Heart left ventricle (tissue), 16 donors: ENCODE data around the gene EID3. TPM values are rescaled to one million over a fixed set of nuclear protein-coding genes. Genes with fewer than 3 reads are reported as not detected.
A peak's percentile ranks its signal among the peaks of the same experiment; 100 is the strongest.

Experiments used
- ATAC-seq, 4 donors: fragments of 200-7000 bp; cut with Tn5 transposase; one replicate each; pipeline ENCODE4 v1.9.1; 2020 to 2022; ENCODE audit warnings: moderate library complexity in 4 of 4, mild to moderate bottlenecking in 3 of 4, moderate number of reproducible peaks in 1 of 4
- DNase-seq, 5 donors: peaks; one replicate each; pipeline ENCODE4 v3.0.0-alpha.2; 2020
- H3K27ac ChIP-seq, 12 donors: fragments of 200-600 bp; sonication (generic) in 4 of 12; one replicate each; pipeline versions ENCODE4 v1.5.0 to v1.8.0; 2016 to 2022; ENCODE audit warnings: mild to moderate bottlenecking in 2 of 12
- H3K27me3 ChIP-seq, 9 donors: fragments of 200-600 bp; sonication (generic) in 2 of 9; one replicate each; pipeline versions ENCODE4 v1.5.1 to v1.8.0; 2016 to 2022; ENCODE audit warnings: mild to moderate bottlenecking in 3 of 9
- H3K36me3 ChIP-seq, 9 donors: fragments of 200-600 bp; sonication (generic) in 2 of 9; one replicate each; pipeline versions ENCODE4 v1.5.0 to v1.8.0; 2018 to 2022; ENCODE audit warnings: mild to moderate bottlenecking in 2 of 9
- H3K4me1 ChIP-seq, 12 donors: fragments of 200-600 bp; sonication (generic) in 4 of 12; one replicate each; pipeline versions ENCODE4 v1.5.0 to v1.8.0; 2016 to 2022; ENCODE audit warnings: mild to moderate bottlenecking in 3 of 12
- H3K4me3 ChIP-seq, 12 donors: fragments of 200-600 bp; sonication (generic) in 4 of 12; one replicate each; pipeline versions ENCODE4 v1.5.0 to v1.8.0; 2017 to 2022; ENCODE audit warnings: mild to moderate bottlenecking in 9 of 12, moderate library complexity in 4 of 12
- H3K9me3 ChIP-seq, 12 donors: fragments of 200-600 bp; sonication (generic) in 4 of 12; one replicate each; pipeline versions ENCODE4 v1.5.0 to v1.8.0; 2016 to 2022; ENCODE audit warnings: mild to moderate bottlenecking in 1 of 12
- CTCF ChIP-seq, 12 donors: fragments of 200-600 bp; sonication (generic) in 4 of 12; IDR thresholded peaks; one replicate each; pipeline versions ENCODE4 v1.5.0 to v1.8.0; 2018 to 2022; ENCODE audit warnings: antibody characterized with exemption in 12 of 12, mild to moderate bottlenecking in 5 of 12
- POLR2A ChIP-seq, 2 donors: fragments of 450-650 bp; IDR thresholded peaks; one replicate each; pipeline ENCODE4 v1.6.1; 2017; ENCODE audit warnings: antibody characterized with exemption in 2 of 2, mild to moderate bottlenecking in 2 of 2, moderate library complexity in 2 of 2
- WGBS, 4 donors: extraction: QIAGEN DNeasy Blood & Tissue Kit in 2 of 4; methylation state at CpG; one replicate each; pipeline versions ENCODE4 v1.1.5 to v1.1.7; 2013 to 2018; 5-methylcytosine and 5-hydroxymethylcytosine counted together
- intact Hi-C, 10 donors: fragments of 100-400 bp; cut with DNase I; formaldehyde crosslinking; loops; one replicate each; pipeline versions ENCODE4 v1.11.1 to v1.14.2; 2022
- polyA plus RNA-seq, 2 donors: library from polyadenylated mRNA; stranded (reverse); fragments of 200-250 nt; gene quantifications; one replicate each; pipeline ENCODE4 v1.2.3, GENCODE V29; 2013
- total RNA-seq, 9 donors: library from RNA; depleted of rRNA in 2 of 9; stranded (reverse); fragments of >200 nt in 2 of 9; fragmentation: NEBNext Ultra II Directional in 3 of 9; extraction: Animal tissue kit (Norgen Biotek cat#: 25700) in 3 of 9; gene quantifications; one replicate each; pipeline versions ENCODE4 v1.1.0 to v1.2.4, GENCODE V29; 2016 to 2023
- donor health status: ischemic (EF 13 %, LVEDD 7.1; RV severe dilation, severe dysfunction).
- donor health status: healthy with polysubstance abuse.
- donor health status: DM: no; HTN: yes; CAD: no.
- donor health status: DM: no; HTN: no; CAD: no.
- donor health status: ischemic (EF 25% LVEDD 6.9; RV normal size, moderate dysfunction).
- donor health status: ischemic (EF 25% LVEDD 5.7; RV mildly dilated, moderate dysfunction).
- donor health status: healthy.
- donor health status: DM: yes; HTN: yes; CAD: no.
- donor health status: ischemic (EF 35%, LVEDD 5.7; RV mildly dilated, moderate dysfunction).
- donor health status: nonischemic (EF 11% LVEDD 7.7; RV severe dilation, severe dysfunction).
- donor health status: DM: yes; HTN: yes; CAD: no.
- donor health status: PGD.
- donor health status: ischemic (EF 29% LVEDD 5.4; RV normal size, mild dysfunction).
- donor health status: nonischemic (EF 23%, LVEDD 6.1; RV moderate dilation, normal function).

Gene EID3
- total and polyA plus RNA-seq, 11 donors, result 0.44 to 4.0 (median 1.3) TPM

DNA sequence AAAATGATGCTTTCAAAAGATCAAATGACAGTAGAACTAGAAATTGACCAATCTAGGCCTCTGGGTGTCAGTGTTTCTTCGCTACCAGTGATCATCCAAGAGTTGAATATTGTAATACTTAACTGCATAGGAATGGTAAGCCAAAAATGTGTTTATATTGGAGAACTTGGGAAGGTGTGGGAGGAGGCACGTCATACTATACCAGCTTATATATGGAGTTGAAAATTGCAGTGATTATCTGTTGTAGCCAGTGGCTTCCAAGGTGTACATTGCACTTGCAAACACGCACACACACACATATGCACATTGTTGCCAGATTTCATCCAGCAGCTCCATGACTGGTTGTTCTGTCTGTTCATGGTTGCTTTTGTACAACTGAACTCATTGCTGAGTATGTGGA lies 36.1 kb downstream of the EID3 start:
- H3K27me3 ChIP-seq, result no peaks in the 10 kb centered on the region
- no peak for ATAC-seq
- H3K9me3 ChIP-seq, result no peaks in the 10 kb centered on the region
- no peak overlapping the region for H3K4me3 ChIP-seq
- peaks cover 0 to 99% (median 92%) of the 10 kb centered on the region in 9 donors for H3K36me3 ChIP-seq
- WGBS, 4 donors, result 84 to 92% (median 91%) methylated on average over 3 of the region's 3 CpGs
- DNase-seq, result no peak
- H3K27ac ChIP-seq, result no peak overlapping the region
- intact Hi-C loops, result loop anchor here in 1 of 10 donors (5.0 kb wide), 1 partner anchor 32 kb away; no protein-coding TSS in a partner anchor
- H3K4me1 ChIP-seq, result peaks cover 0 to 24% (median 5%) of the 10 kb centered on the region in 12 donors
- TF ChIP-seq CTCF (IDR thresholded peaks at IDR 0.05) (no peak), POLR2A (IDR thresholded peaks at IDR 0.05) (no peak)

- DNase-seq (no peak), ATAC-seq (no peak)
- intact Hi-C loops, result loop anchor here in 1 of 10 donors (5.0 kb wide), 1 partner anchor 33 kb away; no protein-coding TSS in a partner anchor
- no peaks in the 10 kb centered on the region for H3K9me3 ChIP-seq
- peaks cover 0 to 99% (median 87%) of the 10 kb centered on the region in 9 donors for H3K36me3 ChIP-seq
- WGBS, 4 donors, result 72 to 88% (median 76%) methylated on average over 1 of the region's 1 CpG
- H3K4me3 ChIP-seq, result no peak overlapping the region
- H3K27ac ChIP-seq, result no peak overlapping the region
- peaks cover 0 to 29% (median 6%) of the 10 kb centered on the region in 12 donors for H3K4me1 ChIP-seq
- no peaks in the 10 kb centered on the region for H3K27me3 ChIP-seq
- TF ChIP-seq CTCF (IDR thresholded peaks at IDR 0.05) (no peak), POLR2A (IDR thresholded peaks at IDR 0.05) (no peak)
Measured at GRCh38 chr12:104340177-104340576, 36.6 kb downstream of the EID3 start.

GRCh38 chr12:104340925-104341611 lies 37.5 kb downstream of the EID3 start:
- Histone ChIP-seq H3K4me3 (no peak overlapping the region), H3K9me3 (no peaks in the 10 kb centered on the region), H3K27ac (peak overlapping the region in 1 of 12 donors; percentile 3), H3K36me3 (peaks cover 0 to 97% (median 84%) of the 10 kb centered on the region in 9 donors), H3K4me1 (peaks cover 0 to 35% (median 8%) of the 10 kb centered on the region in 12 donors), H3K27me3 (no peaks in the 10 kb centered on the region)
- intact Hi-C loops, result loop anchor here in 1 of 10 donors (5.0 kb wide), 1 partner anchor 34 kb away; no protein-coding TSS in a partner anchor
- no peak for DNase-seq
- 67 to 79% (median 76%) methylated on average over 6 of the region's 6 CpGs for WGBS, 4 donors
- no peak for ATAC-seq
- TF ChIP-seq CTCF (IDR thresholded peaks at IDR 0.05) (no peak), POLR2A (IDR thresholded peaks at IDR 0.05) (no peak)

DNA sequence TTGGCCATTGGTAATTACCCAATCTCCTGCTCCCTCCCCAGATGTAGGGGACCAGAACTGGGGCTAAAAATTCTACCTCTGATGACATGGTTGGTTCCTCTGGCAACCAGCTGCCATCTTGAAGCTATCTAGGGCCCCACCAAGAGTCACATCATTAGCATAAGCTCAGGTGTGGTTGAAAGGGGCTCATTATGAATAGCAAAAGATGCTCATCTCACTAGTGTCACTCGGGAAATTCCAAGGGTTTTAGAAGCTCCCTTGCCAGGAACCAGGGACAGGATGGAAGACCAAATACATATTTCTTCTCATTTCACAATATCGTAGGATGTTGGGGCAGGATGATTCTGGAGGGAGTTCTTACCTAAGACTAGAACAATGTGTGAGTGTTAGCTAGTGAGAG lies 38.6 kb downstream of the EID3 start:
- TF ChIP-seq POLR2A (IDR thresholded peaks at IDR 0.05) (no peak), CTCF (IDR thresholded peaks at IDR 0.05) (no peak)
- ATAC-seq (no peak), DNase-seq (no peak)
- intact Hi-C loops, result loop anchor here in 1 of 10 donors (5.0 kb wide), 1 partner anchor 35 kb away; no protein-coding TSS in a partner anchor
- Histone ChIP-seq H3K36me3 (peaks cover 0 to 96% (median 83%) of the 10 kb centered on the region in 9 donors), H3K4me1 (peaks cover 0 to 35% (median 8%) of the 10 kb centered on the region in 12 donors), H3K4me3 (no peak overlapping the region), H3K27ac (no peak overlapping the region), H3K9me3 (no peaks in the 10 kb centered on the region), H3K27me3 (no peaks in the 10 kb centered on the region)
- 90 to 98% (median 95%) methylated on average over 2 of the region's 2 CpGs for WGBS, 4 donors
